ENCODE measurements around the gene ZFAND3. TPM values are rescaled to one million over a fixed set of nuclear protein-coding genes. Genes with fewer than 3 reads are reported as not detected.

ZFAND3 gene
- total RNA-seq, 1 experiment from 2014 or later: 47.2 TPM

GRCh38 chr6:38086346-38086745 is 266.8 kb downstream of the ZFAND3 start:
- no peaks in the 10 kb centered on the region for H3K4me1 ChIP-seq (ENCODE audit: control insufficient read depth in 1 of 2, insufficient read depth in 2 of 2, low read length in 2 of 2)
- H3K27ac ChIP-seq (ENCODE audit: low read depth, low read length): no peak overlapping the region
- intact Hi-C loops (cut with micrococcal nuclease): no loop called here
- H2AFZ ChIP-seq (ENCODE audit: low read depth, low read length, poor library complexity, severe bottlenecking): no peak overlapping the region
- POLR2A ChIA-PET: no interaction called here
- RAD21 ChIA-PET (ENCODE audit: low non-redundant PET in 1 of 2, low total read pairs in 2 of 2, uncharacterized antibody in 2 of 2, unreplicated experiment in 2 of 2): no interaction called here
- no TSS peak for BruUV-seq (replicated peaks)
- no peaks in the 10 kb centered on the region for H3K27me3 ChIP-seq (ENCODE audit: insufficient read depth, low read length)
- H3K9ac ChIP-seq (ENCODE audit: low read length): no peak overlapping the region
- H3K4me2 ChIP-seq (ENCODE audit: low read length): no peak overlapping the region
- H3K36me3 ChIP-seq (ENCODE audit: control insufficient read depth in 1 of 2, insufficient read depth in 2 of 2, low read length in 2 of 2): no peaks in the 10 kb centered on the region
- no peak overlapping the region for H3K4me3 ChIP-seq (replicated peaks in 1 of 2; ENCODE audit: low read depth in 1 of 2, low read length in 2 of 2)
- DNase-seq (ENCODE audit: low read depth, low spot score) (no peak), ATAC-seq (no peak)
- no peak for TF ChIP-seq RAD21 (IDR thresholded peaks at IDR 0.05; ENCODE audit: low read depth)
- no peak for TF ChIP-seq ZFX (IDR thresholded peaks at IDR 0.05)
- no peak for TF ChIP-seq ATF3 (IDR thresholded peaks at IDR 0.05)
- no peak for TF ChIP-seq CBX3 (IDR thresholded peaks at IDR 0.05; ENCODE audit: low read depth)
- no peak for TF ChIP-seq CTCF (IDR thresholded peaks at IDR 0.05 in 2 of 3, conservative IDR thresholded peaks at IDR 0.05 in 1 of 3; ENCODE audit: borderline replicate concordance in 1 of 3, insufficient read depth in 1 of 3, low read depth in 2 of 3, low read length in 2 of 3)
- TF ChIP-seq ZNF274 (IDR thresholded peaks at IDR 0.05; ENCODE audit: low read depth, low read length): no peak
- no peak for TF ChIP-seq FOSL1 (IDR thresholded peaks at IDR 0.05; ENCODE audit: low read depth)
- TF ChIP-seq EZH2 (IDR thresholded peaks at IDR 0.05): no peak
- no peak for TF ChIP-seq EZH2phosphoT487 (IDR thresholded peaks at IDR 0.05; ENCODE audit: borderline replicate concordance)
- TF ChIP-seq REST (IDR thresholded peaks at IDR 0.05; ENCODE audit: low read depth): no peak
- no peak for TF ChIP-seq SP1 (IDR thresholded peaks at IDR 0.05; ENCODE audit: low read depth)
- CTCF ChIA-PET: no interaction called here
- no peaks in the 10 kb centered on the region for H3K9me2 ChIP-seq (ENCODE audit: insufficient read depth)
- no peaks in the 10 kb centered on the region for H3K79me2 ChIP-seq (ENCODE audit: insufficient read depth, low read length)
- no peaks in the 10 kb centered on the region for H4K20me1 ChIP-seq (ENCODE audit: insufficient read depth)
- no peaks in the 10 kb centered on the region for H3K9me3 ChIP-seq (ENCODE audit: control insufficient read depth in 1 of 2, insufficient read depth in 1 of 2, low read depth in 1 of 2, low read length in 2 of 2)
